GM19468 (cell line): ENCODE data around the gene RAB4A.

Experiments used
- ATAC-seq: cut with Tn5 transposase; IDR thresholded peaks from one replicate; pipeline ENCODE4 v1.9.1; 2021; ENCODE audit warnings: mild to moderate bottlenecking, moderate library complexity, moderate number of reproducible peaks; ENCODE audit not compliant: unreplicated experiment; ENCODE audit errors: extremely low read depth

Gene RAB4A

DNA sequence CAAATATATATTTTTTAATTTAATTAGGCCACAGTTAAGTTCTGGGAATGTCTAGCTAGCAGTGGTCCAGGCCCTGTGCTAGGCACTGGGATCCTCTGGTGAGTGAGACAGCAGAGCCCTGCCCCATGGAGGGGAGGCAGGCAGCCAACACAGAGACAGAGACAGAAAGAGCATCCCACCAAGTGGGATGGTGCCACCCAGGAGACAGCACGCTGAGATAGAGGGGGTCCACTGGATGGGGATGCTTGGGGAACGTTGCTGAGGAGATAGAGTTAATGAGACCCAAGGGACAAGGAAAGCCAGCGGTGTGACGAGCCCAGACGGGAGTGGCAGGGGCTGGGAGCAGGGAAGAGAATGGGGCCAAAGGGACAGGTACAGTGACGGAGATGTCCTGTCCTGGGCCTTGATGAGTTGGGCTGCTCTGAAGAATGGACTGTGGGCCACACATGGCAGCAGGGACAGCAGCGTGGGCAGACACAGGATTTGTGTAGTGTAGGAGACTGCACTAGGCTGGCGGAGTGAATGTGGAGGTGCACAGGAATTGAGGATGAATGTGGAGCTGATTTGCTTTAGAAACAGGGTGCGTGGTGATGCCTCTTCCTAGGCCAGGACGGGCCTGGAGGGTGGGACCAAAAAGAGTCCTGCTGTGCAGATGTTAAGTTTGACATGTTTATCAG, 22.8 kb downstream of the RAB4A start:
- ATAC-seq = no peak

DNA sequence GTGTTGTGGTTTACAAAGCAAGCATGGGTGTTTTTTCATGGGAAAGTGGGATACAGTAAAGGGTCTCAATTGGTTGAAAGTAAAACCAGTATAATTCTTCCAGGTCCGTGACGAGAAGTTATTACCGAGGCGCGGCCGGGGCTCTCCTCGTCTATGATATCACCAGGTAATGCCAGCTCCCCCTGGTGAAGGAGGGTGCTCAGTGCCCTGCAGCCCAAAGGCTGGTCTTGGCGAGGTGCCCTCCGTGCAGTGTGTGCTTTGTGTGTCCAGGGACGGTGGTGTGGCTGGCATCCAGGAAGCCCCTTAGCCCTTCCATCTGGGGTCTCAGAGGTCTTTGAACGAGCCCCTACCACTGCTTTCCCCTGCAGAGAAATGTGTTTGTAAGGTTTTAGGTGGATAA, 24.8 kb downstream of the RAB4A start:
- no peak for ATAC-seq

DNA sequence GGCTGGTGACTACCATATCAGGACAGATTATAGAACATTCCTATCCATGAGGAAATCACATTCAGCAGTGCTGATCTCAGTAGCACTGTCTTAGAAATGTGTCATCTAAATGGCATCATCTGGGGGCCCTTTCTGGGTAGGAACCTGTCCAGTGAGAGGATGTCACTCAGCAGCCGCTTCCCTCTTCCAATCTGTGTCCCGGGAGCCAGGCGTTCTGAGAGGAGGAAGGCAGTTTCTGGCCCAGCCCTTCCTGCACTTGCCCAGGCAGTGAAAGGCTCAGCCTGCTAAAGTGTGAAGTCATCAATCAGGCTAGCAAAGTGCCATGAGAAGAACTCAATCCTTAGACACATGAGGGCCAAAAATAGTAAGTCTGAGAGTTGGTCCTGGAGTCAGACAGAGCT, 25.6 kb downstream of the RAB4A start:
- no peak for ATAC-seq

GRCh38 chr1:229297746-229298145, 26.8 kb downstream of the RAB4A start:
- no peak for ATAC-seq

DNA sequence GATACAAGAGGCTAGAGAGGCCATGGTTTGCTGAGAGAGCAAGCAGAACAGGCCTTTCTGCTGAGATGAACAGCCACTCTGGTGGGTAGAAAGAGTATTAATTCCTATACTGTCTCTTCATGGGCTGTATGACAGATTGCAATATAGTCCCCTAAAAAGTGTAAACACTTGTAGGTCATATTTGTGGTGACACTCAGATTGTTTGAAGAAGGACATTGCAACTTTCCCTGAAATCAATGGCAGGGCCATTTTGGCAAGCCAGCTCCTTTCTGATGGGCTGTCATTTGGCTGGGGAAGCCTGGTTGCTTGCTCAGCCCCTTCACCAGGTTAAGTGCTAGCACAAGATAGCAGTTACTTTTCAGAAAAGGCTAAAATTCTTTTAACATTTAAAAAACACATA, 27.5 kb downstream of the RAB4A start:
- no peak for ATAC-seq

- ATAC-seq = no peak
These were observed 28.1 kb downstream of the RAB4A start for GRCh38 chr1:229298887-229299503.

- ATAC-seq = no peak
These were observed 29.3 kb downstream of the RAB4A start for GRCh38 chr1:229300099-229300757.

DNA sequence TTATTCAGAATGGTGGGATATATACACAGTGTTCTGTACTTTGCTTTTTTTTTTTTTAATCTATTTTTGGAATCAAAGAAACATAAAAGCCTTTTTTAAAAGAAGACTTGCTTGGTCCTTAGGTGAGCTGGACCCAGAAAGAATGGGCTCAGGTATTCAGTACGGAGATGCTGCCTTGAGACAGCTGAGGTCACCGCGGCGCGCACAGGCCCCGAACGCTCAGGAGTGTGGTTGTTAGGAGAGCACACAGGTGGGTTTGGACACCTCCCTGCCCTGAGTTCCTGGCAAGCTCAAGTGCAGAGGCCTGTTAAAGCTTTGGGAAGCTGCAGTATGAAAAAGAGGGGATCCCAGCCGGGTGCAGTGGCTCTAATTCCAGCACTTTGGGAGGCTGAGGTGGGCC, 31.8 kb downstream of the RAB4A start:
- no peak for ATAC-seq

GRCh38 chr1:229303855-229304254, 32.9 kb downstream of the RAB4A start:
- no peak for ATAC-seq

GRCh38 chr1:229305392-229305791, 34.5 kb downstream of the RAB4A start:
- no peak for ATAC-seq

DNA sequence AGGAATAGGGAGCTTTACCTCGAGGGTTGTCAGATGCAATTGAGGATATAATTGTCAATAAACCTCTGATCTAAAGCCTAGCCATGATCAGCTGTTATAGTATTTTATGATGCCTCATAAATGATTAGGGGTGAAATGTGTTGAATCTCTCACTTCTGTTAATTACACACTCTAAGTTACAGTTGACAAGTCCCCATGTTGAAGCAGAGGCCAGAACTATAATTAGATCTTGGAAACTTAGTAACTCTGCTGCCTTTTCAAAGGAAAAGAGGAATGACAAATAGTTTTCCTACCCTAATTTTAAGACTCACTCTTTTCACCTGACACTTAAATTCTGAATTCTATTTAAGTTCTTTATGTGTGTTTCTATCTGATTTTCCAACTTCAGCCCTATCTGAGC, 38.2 kb downstream of the RAB4A start:
- no peak for ATAC-seq

DNA sequence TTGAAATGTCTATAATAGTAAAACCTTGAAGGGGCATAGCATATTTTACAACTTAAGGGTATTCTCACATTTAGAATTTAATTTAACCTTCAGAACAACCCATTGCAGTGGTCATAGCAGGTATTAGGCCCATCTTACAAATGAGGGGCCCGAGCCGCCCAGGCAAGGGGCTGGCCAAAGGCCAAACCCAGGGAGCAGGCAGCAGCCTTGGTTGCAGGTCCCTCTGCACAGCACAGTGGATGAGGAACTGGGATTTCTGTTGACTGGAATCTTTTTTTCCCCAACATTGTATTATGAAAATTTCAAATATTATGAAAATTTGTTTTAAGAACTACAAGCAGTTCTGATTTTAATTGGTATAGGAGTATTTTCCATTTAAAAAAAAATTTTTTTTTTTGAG, 38.8 kb downstream of the RAB4A start:
- ATAC-seq = no peak

DNA sequence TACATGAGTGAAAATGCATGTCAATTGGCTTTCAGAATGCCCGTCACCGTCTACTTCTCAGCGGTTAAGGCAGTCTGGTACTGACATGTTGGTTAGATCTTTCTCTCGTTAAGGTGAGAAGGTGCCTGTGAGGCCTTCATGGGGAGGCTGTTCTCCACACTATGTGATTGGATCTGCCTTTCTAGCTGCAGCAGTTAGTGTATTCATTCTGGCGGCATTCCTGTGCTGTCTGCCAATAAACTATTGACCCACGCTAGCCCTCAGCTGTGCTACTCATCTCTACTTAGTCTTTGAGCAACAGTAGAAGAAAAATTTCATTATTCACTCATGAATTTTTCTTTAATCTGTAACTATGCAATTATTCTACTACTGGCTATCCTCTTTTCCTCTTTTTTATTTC, 39.9 kb downstream of the RAB4A start:
- no peak for ATAC-seq

- ATAC-seq = no peak
These were observed 45.3 kb downstream of the RAB4A start for GRCh38 chr1:229316166-229316565.

GRCh38 chr1:229318056-229318455, 47.1 kb downstream of the RAB4A start:
- ATAC-seq = no peak

DNA sequence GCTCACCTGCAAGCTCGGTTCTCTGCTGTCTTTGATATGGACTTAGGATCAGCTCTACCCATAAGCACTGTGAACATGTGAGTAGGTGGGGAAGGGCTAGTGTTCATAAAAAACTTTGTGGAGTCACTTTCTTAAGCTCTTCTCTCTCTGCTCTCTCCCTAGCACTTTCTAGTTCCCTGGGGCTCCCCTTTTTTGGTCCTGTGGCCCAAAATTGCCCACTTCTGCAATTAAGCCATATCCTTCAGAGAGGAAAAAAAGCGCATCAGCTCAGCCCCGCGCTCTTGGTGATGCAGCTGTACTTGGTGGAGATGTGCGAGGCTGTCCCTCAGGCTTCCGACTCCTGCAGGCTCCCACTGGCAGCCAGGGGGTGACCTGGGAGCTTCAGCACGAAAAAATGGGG, 48.6 kb downstream of the RAB4A start:
- ATAC-seq = no peak

DNA sequence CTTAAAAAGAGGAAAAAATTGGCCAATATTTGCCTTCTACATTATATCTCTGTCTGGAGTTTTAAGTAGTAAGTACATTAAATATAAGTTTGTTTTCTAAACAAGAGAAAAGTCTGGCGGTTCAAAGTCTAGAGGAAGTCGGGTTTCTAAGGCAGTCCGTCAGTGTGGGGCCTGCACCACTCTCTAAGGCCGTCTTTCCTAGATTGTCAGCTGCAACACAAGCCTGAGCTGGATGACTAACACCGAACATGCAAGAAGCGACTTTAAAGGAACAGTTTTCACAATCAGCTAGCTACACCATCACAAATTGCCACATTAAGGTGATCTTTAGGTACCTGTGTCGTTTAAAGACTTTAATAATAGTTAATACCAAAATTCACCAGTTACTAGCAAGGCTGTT, 52.3 kb downstream of the RAB4A start:
- ATAC-seq = no peak

GRCh38 chr1:229323885-229324553, 53.1 kb downstream of the RAB4A start:
- no peak for ATAC-seq

- no peak for ATAC-seq
These were observed 54.5 kb downstream of the RAB4A start for GRCh38 chr1:229325401-229325800.

GRCh38 chr1:229325853-229326487, 55.1 kb downstream of the RAB4A start:
- no peak for ATAC-seq

GRCh38 chr1:229326601-229327000, 55.7 kb downstream of the RAB4A start:
- no peak for ATAC-seq
